ENCODE measurements around the gene KIN.

Gene KIN

DNA sequence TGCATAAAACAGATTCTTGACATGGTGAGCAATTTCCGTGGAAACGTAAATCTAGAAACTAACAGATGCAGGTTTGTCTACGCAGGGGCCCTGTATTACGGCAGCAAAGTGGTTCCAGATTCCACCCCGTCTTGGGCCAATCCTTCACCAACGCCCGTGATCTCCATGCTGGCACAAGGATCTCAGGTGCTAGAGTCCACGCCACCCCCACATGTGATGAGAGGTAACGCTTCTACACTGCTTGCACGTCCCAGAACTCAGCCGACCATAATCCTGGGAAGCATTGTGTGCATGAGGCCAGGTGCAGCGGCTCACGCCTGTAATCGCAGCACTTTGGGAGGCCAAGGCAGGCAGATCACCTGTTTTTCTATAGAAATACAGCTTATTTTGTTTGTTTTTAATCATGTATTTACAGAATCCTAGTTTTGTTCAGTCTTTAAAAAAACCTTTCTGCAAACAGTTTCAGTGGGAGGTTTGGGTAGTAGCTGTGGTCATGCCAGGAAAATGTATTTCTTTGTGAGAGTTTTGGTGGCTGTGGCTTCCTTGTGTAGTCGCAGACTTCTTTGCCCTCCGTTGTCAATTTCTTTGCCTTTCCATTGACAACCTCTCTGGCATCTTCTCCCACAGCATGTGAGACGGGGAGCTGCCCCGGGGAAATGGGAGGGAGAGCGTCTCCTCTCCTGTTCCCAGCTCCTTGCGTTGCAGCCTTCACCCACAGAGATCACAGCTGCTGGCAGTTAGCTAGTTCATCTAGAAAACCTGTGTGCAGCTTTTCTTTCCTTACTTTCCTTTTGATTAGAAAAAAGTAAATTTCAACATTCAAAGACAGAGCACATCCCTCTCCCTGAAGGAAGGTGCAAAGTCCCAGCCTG is 49.0 kb downstream of the KIN start:
- H3K4me3 Mint-ChIP-seq, result no peak overlapping the region
- no peaks in the 10 kb centered on the region for H3K36me3 Mint-ChIP-seq (ENCODE audit: low read depth)
- no peak overlapping the region for H3K27ac Mint-ChIP-seq
- no peaks in the 10 kb centered on the region for H3K9me3 Mint-ChIP-seq
- TF ChIP-seq, protein P1, sequence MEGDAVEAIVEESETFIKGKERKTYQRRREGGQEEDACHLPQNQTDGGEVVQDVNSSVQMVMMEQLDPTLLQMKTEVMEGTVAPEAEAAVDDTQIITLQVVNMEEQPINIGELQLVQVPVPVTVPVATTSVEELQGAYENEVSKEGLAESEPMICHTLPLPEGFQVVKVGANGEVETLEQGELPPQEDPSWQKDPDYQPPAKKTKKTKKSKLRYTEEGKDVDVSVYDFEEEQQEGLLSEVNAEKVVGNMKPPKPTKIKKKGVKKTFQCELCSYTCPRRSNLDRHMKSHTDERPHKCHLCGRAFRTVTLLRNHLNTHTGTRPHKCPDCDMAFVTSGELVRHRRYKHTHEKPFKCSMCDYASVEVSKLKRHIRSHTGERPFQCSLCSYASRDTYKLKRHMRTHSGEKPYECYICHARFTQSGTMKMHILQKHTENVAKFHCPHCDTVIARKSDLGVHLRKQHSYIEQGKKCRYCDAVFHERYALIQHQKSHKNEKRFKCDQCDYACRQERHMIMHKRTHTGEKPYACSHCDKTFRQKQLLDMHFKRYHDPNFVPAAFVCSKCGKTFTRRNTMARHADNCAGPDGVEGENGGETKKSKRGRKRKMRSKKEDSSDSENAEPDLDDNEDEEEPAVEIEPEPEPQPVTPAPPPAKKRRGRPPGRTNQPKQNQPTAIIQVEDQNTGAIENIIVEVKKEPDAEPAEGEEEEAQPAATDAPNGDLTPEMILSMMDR (IDR thresholded peaks at IDR 0.05), result no peak
- no peak for DNase-seq
- peaks cover 28% of the 10 kb centered on the region for H3K4me1 Mint-ChIP-seq
- H3K27me3 Mint-ChIP-seq (ENCODE audit: low read depth, poor library complexity), result peaks cover 18% of the 10 kb centered on the region

DNA sequence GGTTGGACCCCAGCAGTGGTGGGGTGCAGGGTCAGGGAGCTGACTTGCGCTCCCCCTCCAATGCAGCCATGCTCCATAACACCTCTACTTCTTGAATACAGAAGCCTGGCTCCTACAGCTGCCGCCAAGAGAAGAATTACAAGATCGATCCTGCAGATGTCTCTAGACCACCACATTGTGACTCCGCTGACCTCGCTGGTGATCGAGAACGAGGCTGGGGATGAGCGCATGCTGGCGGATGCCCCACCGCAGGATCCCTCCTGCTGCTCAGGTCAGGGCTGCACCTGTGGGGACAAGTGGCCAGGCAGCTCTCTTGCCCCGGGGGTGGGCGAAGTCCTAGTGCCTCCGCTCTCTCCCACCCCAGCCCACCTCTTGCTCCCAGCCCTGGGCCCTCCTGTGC is 53.0 kb downstream of the KIN start:
- no peak for DNase-seq
- Mint-ChIP-seq H3K27ac (no peak overlapping the region), H3K27me3 (ENCODE audit: low read depth, poor library complexity) (peaks cover 17% of the 10 kb centered on the region), H3K4me3 (no peak overlapping the region), H3K9me3 (peaks cover 4% of the 10 kb centered on the region), H3K4me1 (peaks cover 15% of the 10 kb centered on the region), H3K36me3 (ENCODE audit: low read depth) (no peaks in the 10 kb centered on the region)
- TF ChIP-seq, protein P1 (IDR thresholded peaks at IDR 0.05), result no peak

DNA sequence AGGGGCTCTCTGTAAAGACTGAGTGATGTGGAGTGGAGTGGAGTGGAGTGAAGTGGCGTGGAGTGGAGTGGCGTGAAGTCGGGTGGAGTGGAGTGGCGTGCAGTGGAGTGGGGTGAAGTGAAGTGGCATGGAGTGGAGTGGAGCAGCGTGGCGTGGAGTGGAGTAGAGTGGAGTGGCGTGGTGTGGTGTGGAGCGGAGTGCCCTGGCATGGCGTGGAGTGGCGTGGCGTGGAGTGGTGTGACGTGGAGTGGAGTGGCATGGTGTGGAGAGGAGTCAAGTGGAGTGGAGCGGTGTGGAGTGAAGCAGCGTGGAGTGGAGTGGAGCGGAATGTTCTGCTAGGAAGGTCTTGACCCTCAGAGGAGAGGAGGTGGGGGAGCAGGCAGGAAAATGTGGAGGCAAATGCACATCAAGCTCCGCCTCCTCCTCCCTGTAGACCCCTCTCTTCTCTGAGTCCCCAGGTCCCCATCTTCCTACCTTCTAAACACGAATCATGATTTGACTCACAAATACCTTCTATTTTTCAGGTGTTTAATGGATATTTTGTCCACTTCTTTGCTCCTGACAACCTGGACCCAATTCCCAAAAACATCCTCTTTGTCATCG is 64.8 kb downstream of the KIN start:
- DNase-seq, result no peak
- peaks cover 37% of the 10 kb centered on the region for H3K27me3 Mint-ChIP-seq (ENCODE audit: low read depth, poor library complexity)
- H3K9me3 Mint-ChIP-seq, result no peaks in the 10 kb centered on the region
- no peak overlapping the region for H3K27ac Mint-ChIP-seq
- H3K36me3 Mint-ChIP-seq (ENCODE audit: low read depth), result no peaks in the 10 kb centered on the region
- H3K4me3 Mint-ChIP-seq, result no peak overlapping the region
- H3K4me1 Mint-ChIP-seq, result no peaks in the 10 kb centered on the region
- TF ChIP-seq, protein P1 (IDR thresholded peaks at IDR 0.05), result no peak

DNA sequence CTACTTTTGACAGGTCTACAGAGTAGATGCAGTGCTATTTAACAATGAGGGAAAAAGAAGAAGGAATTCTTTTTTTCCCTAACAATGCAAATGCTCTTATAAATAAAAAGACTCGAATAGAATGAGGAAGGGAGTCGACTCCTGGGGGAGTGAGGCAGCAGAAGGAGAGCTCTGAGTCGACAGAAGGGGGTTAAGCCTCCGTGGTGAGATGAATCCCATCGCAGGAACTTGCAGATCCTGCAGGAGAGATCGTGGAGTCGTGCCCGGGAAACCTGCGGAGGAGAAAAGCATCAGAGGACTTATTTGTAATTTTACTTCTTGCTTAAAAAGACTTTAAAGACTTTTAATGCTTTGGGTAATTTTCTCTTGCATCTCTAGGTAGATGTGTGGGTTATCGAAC is 67.3 kb downstream of the KIN start:
- Mint-ChIP-seq H3K27ac (no peak overlapping the region), H3K4me1 (no peaks in the 10 kb centered on the region), H3K27me3 (ENCODE audit: low read depth, poor library complexity) (peaks cover 31% of the 10 kb centered on the region), H3K4me3 (no peak overlapping the region), H3K9me3 (no peaks in the 10 kb centered on the region), H3K36me3 (ENCODE audit: low read depth) (no peaks in the 10 kb centered on the region)
- no peak for DNase-seq
- TF ChIP-seq, protein P1 (IDR thresholded peaks at IDR 0.05), result no peak

DNA sequence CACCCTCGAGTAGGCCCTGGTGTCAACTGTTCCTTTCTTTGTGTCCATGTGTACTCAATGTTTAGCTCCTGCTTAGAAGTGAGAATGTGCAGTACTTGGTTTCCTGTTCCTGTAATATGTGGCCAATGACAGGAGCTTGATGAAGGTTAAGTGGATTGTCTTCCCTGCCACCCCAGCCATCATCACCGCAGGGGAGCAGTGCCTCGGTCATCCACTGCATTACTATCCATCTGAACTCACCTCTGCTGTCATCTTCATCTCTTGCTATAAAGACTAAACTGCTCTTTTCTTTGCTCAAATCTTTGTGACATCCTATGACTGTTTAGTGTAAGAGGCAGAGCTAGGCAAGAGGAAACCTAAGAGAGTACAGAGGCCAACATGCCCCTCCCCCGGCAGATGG is 69.1 kb downstream of the KIN start:
- no peaks in the 10 kb centered on the region for H3K36me3 Mint-ChIP-seq (ENCODE audit: low read depth)
- no peaks in the 10 kb centered on the region for H3K9me3 Mint-ChIP-seq
- H3K4me3 Mint-ChIP-seq, result no peak overlapping the region
- TF ChIP-seq, protein P1 (IDR thresholded peaks at IDR 0.05), result no peak
- H3K27me3 Mint-ChIP-seq (ENCODE audit: low read depth, poor library complexity), result peaks cover 35% of the 10 kb centered on the region
- H3K4me1 Mint-ChIP-seq, result no peaks in the 10 kb centered on the region
- no peak overlapping the region for H3K27ac Mint-ChIP-seq
- DNase-seq, result no peak
